GM12874 (cell line): ENCODE measurements around the gene TOM1L2.
A peak's percentile ranks its signal among the peaks of the same experiment; 100 is the strongest.

Experiments used
- TF ChIP-seq, protein P1 (sequence below): IDR thresholded peaks from 2 replicates; pipeline ENCODE4 v1.5.1; 2011; ENCODE audit warnings: low read depth, mild to moderate bottlenecking, control low read depth, low read length, moderate library complexity; ENCODE audit not compliant: insufficient read depth

TOM1L2 gene

DNA sequence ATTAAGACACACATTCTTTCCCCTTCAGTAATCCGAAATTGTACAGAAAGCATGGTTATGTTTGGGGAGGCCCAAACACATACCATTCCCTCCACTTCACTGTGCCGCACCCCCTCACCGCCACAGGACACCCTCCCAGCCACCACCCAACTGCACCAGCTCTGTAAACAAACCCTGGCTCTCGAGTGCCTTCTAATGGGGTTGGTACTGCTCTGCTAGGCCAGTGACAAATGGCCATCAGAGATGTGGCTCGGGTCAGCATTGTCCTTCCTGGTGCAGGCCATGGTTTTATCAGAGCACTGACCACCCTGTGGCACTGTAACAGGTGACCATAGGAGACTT lies 111.5 kb downstream of the TOM1L2 start:
- TF ChIP-seq, protein P1, sequence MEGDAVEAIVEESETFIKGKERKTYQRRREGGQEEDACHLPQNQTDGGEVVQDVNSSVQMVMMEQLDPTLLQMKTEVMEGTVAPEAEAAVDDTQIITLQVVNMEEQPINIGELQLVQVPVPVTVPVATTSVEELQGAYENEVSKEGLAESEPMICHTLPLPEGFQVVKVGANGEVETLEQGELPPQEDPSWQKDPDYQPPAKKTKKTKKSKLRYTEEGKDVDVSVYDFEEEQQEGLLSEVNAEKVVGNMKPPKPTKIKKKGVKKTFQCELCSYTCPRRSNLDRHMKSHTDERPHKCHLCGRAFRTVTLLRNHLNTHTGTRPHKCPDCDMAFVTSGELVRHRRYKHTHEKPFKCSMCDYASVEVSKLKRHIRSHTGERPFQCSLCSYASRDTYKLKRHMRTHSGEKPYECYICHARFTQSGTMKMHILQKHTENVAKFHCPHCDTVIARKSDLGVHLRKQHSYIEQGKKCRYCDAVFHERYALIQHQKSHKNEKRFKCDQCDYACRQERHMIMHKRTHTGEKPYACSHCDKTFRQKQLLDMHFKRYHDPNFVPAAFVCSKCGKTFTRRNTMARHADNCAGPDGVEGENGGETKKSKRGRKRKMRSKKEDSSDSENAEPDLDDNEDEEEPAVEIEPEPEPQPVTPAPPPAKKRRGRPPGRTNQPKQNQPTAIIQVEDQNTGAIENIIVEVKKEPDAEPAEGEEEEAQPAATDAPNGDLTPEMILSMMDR = no peak

DNA sequence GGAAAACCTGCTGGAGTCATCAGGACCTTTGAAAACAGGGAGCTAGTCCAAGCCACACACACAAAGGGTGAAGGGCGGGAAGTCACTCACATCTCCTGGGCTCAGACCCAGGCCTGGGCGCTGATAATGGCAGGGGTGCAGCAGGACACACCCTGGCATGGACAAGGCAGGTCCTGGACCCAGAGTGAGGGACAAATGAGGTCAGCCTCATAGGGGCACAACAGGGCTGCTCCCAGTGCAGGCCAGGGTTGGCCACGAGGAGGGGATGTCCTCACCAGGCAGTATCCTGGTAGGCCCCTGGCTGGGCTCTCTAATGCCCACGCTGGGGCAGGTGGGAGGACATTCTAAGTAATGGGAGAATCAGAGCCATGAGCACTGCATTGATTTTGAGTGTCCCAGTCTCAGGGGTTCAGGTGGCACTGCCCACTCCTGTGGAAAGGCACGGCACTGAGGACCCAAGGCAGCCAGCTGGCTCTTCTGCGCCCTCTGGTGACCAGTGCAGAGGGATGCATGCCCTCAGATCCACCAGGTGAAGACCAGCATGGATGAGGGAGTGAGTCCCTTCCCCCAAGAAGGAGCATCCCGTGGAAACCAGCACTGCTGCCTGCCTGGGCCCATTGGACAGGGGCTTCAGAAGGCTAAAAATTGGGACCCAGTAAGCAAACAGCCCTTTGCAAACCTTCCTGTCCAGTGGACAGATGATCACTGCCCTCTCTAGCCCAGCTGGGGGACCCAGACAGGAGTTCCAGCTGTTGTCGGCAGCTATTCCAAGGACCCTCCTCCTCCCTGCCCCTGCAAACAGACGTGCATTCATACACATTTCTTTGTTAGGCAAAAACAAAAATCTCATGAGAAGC lies 112.1 kb downstream of the TOM1L2 start:
- TF ChIP-seq, protein P1 = peak; percentile 98

DNA sequence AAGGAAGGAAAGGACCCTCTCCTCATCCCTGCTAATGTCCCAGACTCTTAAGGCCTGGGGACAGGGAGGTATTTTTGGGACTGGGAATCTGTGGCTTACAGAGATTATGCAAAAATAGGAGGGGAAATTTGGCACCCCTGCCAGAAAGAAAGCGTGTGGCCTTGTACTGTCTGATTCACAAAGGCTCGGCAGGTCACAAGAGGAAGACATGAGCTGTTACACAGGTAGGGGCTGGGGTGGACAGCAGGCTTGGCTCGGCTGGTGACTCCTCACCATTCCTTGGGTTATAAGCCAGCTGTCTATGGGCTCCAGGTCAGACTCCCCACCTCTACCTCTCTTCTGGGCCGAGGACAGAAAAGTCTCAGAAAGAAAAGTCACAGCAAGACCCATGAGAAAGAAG lies 114.7 kb downstream of the TOM1L2 start:
- TF ChIP-seq, protein P1 = no peak

DNA sequence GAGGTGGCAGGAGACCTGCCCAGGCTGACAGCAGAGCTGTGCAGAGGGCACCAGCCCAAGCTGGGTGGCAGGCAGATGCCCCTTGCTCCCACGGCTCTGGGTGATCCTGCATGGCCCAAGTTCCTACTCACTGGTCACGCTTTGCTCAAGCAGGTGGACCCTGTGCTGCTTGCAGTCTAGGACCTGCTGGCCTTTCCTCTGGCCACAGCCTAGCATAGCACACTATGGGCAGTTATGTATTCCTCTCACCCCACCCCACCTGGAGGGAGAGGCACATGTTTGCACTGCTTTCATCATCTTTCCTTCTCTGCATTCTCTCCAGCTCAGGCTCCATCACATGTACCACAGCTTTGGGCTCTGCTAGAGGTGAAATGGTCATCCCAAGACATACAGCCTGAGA lies 115.8 kb downstream of the TOM1L2 start:
- TF ChIP-seq, protein P1 = no peak

DNA sequence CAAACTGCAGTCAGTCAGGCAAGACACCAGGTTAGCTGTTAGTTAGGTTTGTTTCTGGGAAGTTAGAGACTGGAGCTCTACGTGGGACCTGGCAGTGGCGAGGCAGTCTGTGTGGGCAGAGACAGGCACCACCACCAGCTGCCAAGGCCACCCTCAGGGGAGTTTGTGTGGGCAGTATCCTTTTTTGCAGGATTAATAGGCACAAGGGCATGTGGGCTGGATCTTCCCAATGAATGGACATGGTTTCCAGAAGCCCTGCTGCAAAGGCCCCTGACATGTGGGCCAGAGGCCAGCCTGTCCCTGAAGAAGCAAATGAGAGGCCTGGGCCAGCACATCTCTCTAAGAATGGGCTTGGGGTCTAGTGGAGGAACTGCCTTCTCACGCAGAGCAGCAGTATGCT lies 116.2 kb downstream of the TOM1L2 start:
- TF ChIP-seq, protein P1 = no peak

DNA sequence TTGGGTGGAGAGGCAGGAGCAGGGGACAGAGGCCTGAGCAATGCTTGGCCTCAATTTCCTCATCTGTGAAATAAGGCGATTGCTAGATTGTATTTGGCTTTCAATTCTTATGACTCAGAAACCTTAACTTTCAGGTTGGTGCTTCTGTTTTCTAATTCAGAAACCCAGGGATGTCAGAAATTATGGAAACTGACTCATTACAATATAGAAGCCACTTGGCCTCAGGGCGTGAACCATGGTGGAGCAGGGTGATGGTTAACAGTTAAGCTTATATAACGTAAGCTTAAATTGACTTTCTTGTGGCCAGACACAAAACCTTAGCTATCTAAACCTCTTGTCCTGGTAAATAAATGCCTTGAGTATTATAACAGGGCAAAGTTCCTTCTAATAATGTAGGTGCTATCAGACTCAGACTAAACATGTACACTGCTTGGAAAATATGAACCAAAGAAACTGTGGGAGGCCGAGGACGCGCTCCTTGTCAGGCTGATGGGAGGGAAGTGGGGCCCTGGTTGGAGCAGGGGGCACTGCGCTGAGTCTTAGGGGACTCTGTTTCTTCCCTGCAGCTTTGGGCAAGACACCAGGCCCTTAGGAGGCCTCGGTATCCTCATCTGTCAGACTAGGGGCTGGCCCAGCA lies 118.3 kb downstream of the TOM1L2 start:
- TF ChIP-seq, protein P1 = no peak

DNA sequence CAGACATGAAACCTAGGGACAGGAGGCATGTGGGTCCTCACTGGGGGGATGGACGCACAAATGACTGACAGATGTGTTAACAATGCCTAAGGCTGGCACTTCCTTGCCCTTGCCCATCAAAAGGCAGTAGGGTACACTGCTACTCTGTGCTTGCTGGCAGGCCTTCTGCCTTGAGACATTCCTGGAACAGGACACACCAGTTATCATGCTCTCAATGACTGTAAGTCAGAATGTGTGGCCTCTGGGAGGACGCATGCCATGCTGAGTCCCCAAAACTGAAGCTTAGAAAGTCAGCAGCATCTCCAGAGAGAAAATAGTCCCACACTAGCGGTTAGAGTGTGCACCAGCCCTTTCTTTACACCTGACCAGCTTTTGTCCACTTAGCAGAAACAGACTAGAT lies 119.3 kb downstream of the TOM1L2 start:
- TF ChIP-seq, protein P1 = no peak
